DMS79 treated with DMSO at 0.1 percent for 48 hours (cell line): ENCODE data around the gene TBXA2R.
"Not testable (repeated sequence)": the region's sequence is repeated elsewhere in the genome, so short reads cannot be mapped to it uniquely, and the experiment has no call there.

Source experiments
- DNase-seq: peaks from one replicate; lab custom pipeline; 2025; lab: John Stamatoyannopoulos, UW

TBXA2R gene

GRCh38 chr19:3605361-3605760 is 1.3 kb downstream of the TBXA2R start:
- no peak for DNase-seq

- no peak for DNase-seq
These were observed 1.7 kb downstream of the TBXA2R start for GRCh38 chr19:3604987-3605343.

- no peak for DNase-seq
These were observed 2.3 kb downstream of the TBXA2R start for GRCh38 chr19:3604227-3604986.

- DNase-seq = no peak
These were observed 3.4 kb downstream of the TBXA2R start for GRCh38 chr19:3603121-3603811.

- DNase-seq = no peak
These were observed 5.7 kb downstream of the TBXA2R start for GRCh38 chr19:3601021-3601420.

GRCh38 chr19:3599776-3600187 is 6.9 kb downstream of the TBXA2R start:
- DNase-seq = no peak

GRCh38 chr19:3595521-3596061 is 11.1 kb downstream of the TBXA2R start:
- no peak for DNase-seq

GRCh38 chr19:3593156-3593555 is 13.5 kb downstream of the TBXA2R start:
- DNase-seq = no peak

- no peak for DNase-seq
These were observed 14.6 kb downstream of the TBXA2R start for GRCh38 chr19:3591876-3592613.

GRCh38 chr19:3590991-3591659 is 15.6 kb downstream of the TBXA2R start:
- DNase-seq = no peak

- DNase-seq = no peak
These were observed 16.7 kb downstream of the TBXA2R start for GRCh38 chr19:3589949-3590348.

GRCh38 chr19:3589439-3589838 is 17.2 kb downstream of the TBXA2R start:
- no peak for DNase-seq

GRCh38 chr19:3586707-3587346 is 19.8 kb downstream of the TBXA2R start:
- peak; percentile 7 for DNase-seq

- DNase-seq = no peak
These were observed 20.5 kb downstream of the TBXA2R start for GRCh38 chr19:3586127-3586626.

- no peak for DNase-seq
These were observed 21.2 kb downstream of the TBXA2R start, which contains the start of gene GIPC3 for GRCh38 chr19:3585301-3586126. GIPC3 (plus strand) TSS chr19:3585478; CDS start chr19:3585598, 120 bp downstream.

GRCh38 chr19:3584036-3584802 is 22.5 kb downstream of the TBXA2R start:
- not testable (repeated sequence) for DNase-seq

- not testable (repeated sequence) for DNase-seq
These were observed 24.9 kb downstream of the TBXA2R start for GRCh38 chr19:3581792-3582191.

- DNase-seq = no peak
These were observed 26.3 kb downstream of the TBXA2R start for GRCh38 chr19:3580156-3580934.

- no peak for DNase-seq
These were observed 28.3 kb downstream of the TBXA2R start for GRCh38 chr19:3578390-3578789.
